ENCODE measurements around the gene ARHGEF39. TPM values are rescaled to one million over a fixed set of nuclear protein-coding genes. Genes with fewer than 3 reads are reported as not detected.

Gene ARHGEF39
- total RNA-seq, 4 donors from 2014 or later: 1.5 to 3.6 (median 2.4) TPM; not detected in 1

- Histone ChIP-seq H3K27me3 (no peaks in the 10 kb centered on the region), H3K4me1 (peaks cover 4 to 7% of the 10 kb centered on the region in 2 donors), H3K36me3 (no peaks in the 10 kb centered on the region), H3K27ac (peak overlapping the region; percentile 93 to 98), H3K4me3 (peak overlapping the region in 1 of 2 donors; percentile 71), H3K9me3 (no peaks in the 10 kb centered on the region)
- intact Hi-C loops (cut with DNase I; ENCODE audit: low total_unique reads): loop anchor here (5.0 kb wide), 1 partner anchor 42 kb away; no protein-coding TSS in a partner anchor
- no peak for DNase-seq
- no peak for TF ChIP-seq POLR2A (IDR thresholded peaks at IDR 0.05)
- no peak for TF ChIP-seq CTCF (IDR thresholded peaks at IDR 0.05)
Measured at GRCh38 chr9:35684921-35685320, 19.9 kb upstream of the ARHGEF39 start.

- no peaks in the 10 kb centered on the region for H3K36me3 ChIP-seq
- H3K27me3 ChIP-seq: no peaks in the 10 kb centered on the region
- intact Hi-C loops (cut with DNase I; ENCODE audit: low total_unique reads): no loop called here
- H3K4me3 ChIP-seq: no peak overlapping the region
- no peak for DNase-seq
- no peak for TF ChIP-seq POLR2A (IDR thresholded peaks at IDR 0.05)
- no peak for TF ChIP-seq CTCF (IDR thresholded peaks at IDR 0.05)
- no peaks in the 10 kb centered on the region for H3K9me3 ChIP-seq
- peak overlapping the region; percentile 93 to 98 for H3K27ac ChIP-seq
- H3K4me1 ChIP-seq: peaks cover 4 to 7% of the 10 kb centered on the region in 2 donors
Measured at GRCh38 chr9:35683323-35683722, 18.3 kb upstream of the ARHGEF39 start.

GRCh38 chr9:35682520-35683315, 17.7 kb upstream of the ARHGEF39 start:
- no peak overlapping the region for H3K4me3 ChIP-seq
- no peaks in the 10 kb centered on the region for H3K36me3 ChIP-seq
- H3K27ac ChIP-seq: peak overlapping the region; percentile 93 to 98
- peaks cover 4 to 7% of the 10 kb centered on the region in 2 donors for H3K4me1 ChIP-seq
- TF ChIP-seq POLR2A (IDR thresholded peaks at IDR 0.05) (no peak), CTCF (IDR thresholded peaks at IDR 0.05) (no peak)
- intact Hi-C loops (cut with DNase I; ENCODE audit: low total_unique reads): no loop called here
- no peaks in the 10 kb centered on the region for H3K27me3 ChIP-seq
- no peaks in the 10 kb centered on the region for H3K9me3 ChIP-seq
- no peak for DNase-seq

GRCh38 chr9:35682051-35682450, 17.1 kb upstream of the ARHGEF39 start:
- no peak overlapping the region for H3K4me3 ChIP-seq
- intact Hi-C loops (cut with DNase I; ENCODE audit: low total_unique reads): no loop called here
- H3K9me3 ChIP-seq: no peaks in the 10 kb centered on the region
- no peaks in the 10 kb centered on the region for H3K36me3 ChIP-seq
- TF ChIP-seq POLR2A (IDR thresholded peaks at IDR 0.05) (no peak), CTCF (IDR thresholded peaks at IDR 0.05) (no peak)
- no peak for DNase-seq
- no peaks in the 10 kb centered on the region for H3K27me3 ChIP-seq
- H3K4me1 ChIP-seq: peaks cover 4 to 7% of the 10 kb centered on the region in 2 donors
- H3K27ac ChIP-seq: peak overlapping the region in 1 of 2 donors; percentile 22

GRCh38 chr9:35681341-35682002, 16.5 kb upstream of the ARHGEF39 start:
- Histone ChIP-seq H3K36me3 (no peaks in the 10 kb centered on the region), H3K4me3 (no peak overlapping the region), H3K27ac (peak overlapping the region; percentile 19 to 22), H3K4me1 (peaks cover 4 to 7% of the 10 kb centered on the region in 2 donors), H3K9me3 (no peaks in the 10 kb centered on the region), H3K27me3 (no peaks in the 10 kb centered on the region)
- TF ChIP-seq CTCF (IDR thresholded peaks at IDR 0.05) (no peak), POLR2A (IDR thresholded peaks at IDR 0.05) (no peak)
- no peak for DNase-seq
- intact Hi-C loops (cut with DNase I; ENCODE audit: low total_unique reads): no loop called here
